Measurements from ENCODE around the gene BCAS3.

DNA sequence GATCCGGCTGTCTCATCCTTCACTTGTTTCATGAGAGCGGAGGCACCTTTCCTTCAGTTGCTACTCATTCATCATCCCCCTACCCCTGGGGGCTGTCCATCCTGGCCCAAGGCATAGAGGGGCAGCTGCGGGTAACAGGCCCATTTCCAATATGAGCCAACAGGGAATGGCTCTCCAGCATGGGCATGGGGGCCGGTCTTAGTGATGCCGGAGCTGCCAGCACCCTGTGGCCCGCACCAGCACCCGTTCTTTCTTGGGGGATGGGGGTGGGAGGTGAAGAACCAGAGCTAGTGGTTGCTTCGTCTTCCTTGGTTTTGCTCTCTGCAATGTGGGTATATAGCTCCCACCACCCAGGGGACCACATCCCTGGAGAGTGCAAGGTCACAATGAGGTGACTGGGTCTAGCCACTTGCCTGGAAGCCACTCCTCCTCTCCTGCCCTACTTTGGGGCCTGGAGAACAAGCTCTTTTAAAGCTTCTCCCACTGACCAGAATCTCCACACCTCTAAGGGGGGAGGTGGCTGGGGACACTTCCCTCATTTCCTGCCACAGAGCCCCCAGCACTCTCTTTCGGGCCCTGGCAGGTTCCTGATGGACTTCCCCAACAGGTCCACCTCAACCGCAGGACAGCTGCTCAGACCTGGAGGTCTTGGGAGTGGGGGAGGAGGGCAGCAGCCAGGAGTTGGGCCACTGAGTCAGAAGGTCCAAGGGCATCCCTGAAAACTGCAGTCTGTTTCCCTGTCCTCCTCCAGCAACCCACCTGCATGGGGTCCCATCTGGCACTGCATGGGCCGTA, 710.1 kb downstream of the BCAS3 start:
- TF ChIP-seq, protein P1, sequence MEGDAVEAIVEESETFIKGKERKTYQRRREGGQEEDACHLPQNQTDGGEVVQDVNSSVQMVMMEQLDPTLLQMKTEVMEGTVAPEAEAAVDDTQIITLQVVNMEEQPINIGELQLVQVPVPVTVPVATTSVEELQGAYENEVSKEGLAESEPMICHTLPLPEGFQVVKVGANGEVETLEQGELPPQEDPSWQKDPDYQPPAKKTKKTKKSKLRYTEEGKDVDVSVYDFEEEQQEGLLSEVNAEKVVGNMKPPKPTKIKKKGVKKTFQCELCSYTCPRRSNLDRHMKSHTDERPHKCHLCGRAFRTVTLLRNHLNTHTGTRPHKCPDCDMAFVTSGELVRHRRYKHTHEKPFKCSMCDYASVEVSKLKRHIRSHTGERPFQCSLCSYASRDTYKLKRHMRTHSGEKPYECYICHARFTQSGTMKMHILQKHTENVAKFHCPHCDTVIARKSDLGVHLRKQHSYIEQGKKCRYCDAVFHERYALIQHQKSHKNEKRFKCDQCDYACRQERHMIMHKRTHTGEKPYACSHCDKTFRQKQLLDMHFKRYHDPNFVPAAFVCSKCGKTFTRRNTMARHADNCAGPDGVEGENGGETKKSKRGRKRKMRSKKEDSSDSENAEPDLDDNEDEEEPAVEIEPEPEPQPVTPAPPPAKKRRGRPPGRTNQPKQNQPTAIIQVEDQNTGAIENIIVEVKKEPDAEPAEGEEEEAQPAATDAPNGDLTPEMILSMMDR (IDR thresholded peaks at IDR 0.05) = no peak
- TF ChIP-seq POLR2A (IDR thresholded peaks at IDR 0.05) = no peak
